ENCODE measurements around the gene BANP.
A peak's percentile ranks its signal among the peaks of the same experiment; 100 is the strongest.
"Not testable (repeated sequence)": the region's sequence is repeated elsewhere in the genome, so short reads cannot be mapped to it uniquely, and the experiment has no call there.

Gene BANP, protein sequence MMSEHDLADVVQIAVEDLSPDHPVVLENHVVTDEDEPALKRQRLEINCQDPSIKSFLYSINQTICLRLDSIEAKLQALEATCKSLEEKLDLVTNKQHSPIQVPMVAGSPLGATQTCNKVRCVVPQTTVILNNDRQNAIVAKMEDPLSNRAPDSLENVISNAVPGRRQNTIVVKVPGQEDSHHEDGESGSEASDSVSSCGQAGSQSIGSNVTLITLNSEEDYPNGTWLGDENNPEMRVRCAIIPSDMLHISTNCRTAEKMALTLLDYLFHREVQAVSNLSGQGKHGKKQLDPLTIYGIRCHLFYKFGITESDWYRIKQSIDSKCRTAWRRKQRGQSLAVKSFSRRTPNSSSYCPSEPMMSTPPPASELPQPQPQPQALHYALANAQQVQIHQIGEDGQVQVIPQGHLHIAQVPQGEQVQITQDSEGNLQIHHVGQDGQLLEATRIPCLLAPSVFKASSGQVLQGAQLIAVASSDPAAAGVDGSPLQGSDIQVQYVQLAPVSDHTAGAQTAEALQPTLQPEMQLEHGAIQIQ

DNA sequence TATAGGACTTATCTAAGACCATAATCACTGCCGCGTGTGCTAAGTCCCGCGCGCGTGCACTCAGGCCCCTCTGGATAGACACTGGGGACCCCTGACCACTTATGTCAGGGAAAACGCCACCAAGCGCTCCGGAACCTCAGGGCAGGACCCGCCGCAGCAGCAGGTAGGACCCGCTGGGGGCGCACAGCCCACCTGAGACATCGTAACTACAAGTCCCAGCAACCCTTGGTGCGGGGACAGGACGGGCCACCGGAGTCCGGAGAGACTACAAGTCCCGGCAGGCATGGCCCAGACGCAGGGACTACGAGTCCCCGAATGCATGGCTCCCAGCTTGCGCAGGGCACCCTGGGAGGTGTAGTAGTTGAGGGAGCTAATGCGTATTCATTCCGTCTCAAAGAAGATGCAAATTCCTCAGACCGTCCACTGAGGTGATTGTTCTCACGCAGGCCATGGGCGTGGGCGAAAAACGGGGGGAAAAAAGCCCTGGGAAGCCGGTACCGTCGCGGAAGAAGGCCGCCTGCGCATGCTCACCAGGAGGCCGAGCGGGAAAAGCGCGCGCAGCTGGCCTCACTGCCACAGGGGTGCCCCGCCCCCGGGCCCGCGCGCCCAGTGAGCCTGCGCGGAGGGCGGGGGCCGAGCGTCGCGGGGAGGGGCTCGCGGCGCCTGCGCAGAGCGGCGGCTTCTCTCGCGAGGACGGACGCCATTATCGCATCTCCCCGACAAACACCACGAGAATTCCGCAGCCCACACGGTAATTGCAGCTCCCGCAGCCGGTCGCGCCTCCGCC is at the start of gene BANP:
TSS of gene BANP (plus strand) at position 670 of the 787 bp plus-strand sequence. CDS start 23,682 bp downstream, outside the sequence.
- DNase-seq, result peak; percentile 97

DNA sequence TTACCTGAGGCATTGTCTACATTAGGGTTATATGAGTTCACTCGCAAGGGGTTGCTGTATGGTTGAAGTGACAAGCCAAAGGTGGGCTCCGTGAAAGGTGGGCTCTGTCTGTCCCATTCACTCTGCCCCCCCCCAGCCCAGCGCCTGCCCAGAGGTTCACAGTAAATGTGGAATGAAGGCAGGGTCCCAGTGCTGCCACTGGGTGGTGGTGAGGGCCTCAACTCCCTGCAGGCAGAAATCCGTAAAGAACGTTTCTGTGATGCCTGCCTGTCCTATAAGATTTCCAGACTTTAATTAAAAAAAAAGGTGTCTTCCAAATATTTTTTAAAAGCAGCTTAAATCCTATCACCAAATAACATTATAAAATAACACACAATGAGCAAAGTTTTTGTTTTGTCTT is 46.3 kb upstream of the BANP start:
- DNase-seq, result not testable (repeated sequence)

DNA sequence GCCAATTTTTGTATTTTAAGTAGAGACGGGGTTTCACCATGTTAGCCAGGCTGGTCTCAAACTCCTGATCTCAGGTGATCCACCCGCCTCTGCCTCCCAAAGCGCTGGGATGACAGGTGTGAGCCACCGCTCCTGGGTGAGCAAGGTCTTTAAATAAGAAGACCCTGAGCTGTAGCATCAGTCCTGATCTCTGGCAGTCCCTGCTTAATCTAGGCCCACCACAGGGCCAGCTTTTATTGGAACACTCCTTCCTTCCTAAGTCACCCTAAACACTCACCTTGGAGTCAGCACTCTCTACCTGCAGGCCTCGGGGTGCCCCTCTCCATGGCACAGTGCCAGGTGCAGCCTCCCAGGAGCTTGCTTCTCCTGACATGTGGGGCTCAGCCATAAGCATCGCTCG is 45.7 kb upstream of the BANP start:
- not testable (repeated sequence) for DNase-seq

DNA sequence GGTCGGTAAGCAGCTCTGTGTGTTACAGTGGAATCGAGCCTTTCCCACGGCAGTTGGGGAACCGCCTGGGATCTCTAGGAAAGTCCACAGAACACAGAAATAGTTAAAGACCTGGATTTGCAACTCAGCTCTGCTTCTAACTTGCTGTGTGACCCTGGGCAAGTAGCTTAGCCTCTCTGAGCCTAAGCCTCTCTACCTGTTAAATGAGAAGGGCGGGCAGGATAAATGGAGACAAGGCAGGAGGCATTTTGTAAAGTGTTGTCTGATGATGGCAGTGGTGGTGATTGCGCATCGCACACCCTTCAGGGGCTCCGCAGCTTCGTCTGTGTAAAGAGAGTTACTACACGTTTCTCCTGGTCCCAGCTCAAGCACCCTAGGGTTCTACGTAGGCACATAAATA is 43.1 kb upstream of the BANP start:
- not testable (repeated sequence) for DNase-seq

DNA sequence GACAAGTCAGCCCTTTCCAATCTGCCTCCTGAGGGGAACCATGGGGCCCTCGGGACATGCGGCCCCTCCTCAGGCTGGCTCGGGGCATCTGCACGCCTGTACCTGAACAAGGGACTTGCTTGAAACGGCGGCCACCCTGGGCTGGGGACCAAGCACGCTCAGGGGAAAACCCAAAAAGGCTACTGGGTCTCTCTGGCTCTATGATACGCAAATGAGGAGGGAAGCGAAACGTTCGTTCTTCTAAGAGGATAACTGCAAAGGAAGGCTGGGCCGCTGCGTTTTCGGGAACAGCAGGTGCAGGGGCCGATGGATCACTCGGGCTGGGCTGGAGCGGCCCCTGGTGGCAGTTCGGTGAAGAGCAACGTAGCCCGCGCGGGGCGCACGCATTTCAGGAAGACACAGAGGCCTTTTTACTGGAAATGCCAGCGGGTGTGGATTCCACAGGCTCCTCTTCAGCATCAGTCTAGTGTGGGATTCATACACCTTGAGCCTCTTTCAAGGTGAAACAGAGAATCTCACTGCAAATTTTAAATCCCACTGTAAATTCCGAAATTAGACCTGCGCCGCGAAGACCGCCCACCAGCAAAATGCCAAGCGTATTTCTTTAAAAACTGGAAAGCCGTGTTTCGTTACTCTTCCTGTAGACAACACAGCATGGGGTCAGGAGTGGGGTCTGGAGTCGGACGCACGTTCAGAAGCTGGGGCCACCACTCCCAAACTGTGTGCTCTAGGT is 41.9 kb upstream of the BANP start:
- peak; percentile 70 for DNase-seq

DNA sequence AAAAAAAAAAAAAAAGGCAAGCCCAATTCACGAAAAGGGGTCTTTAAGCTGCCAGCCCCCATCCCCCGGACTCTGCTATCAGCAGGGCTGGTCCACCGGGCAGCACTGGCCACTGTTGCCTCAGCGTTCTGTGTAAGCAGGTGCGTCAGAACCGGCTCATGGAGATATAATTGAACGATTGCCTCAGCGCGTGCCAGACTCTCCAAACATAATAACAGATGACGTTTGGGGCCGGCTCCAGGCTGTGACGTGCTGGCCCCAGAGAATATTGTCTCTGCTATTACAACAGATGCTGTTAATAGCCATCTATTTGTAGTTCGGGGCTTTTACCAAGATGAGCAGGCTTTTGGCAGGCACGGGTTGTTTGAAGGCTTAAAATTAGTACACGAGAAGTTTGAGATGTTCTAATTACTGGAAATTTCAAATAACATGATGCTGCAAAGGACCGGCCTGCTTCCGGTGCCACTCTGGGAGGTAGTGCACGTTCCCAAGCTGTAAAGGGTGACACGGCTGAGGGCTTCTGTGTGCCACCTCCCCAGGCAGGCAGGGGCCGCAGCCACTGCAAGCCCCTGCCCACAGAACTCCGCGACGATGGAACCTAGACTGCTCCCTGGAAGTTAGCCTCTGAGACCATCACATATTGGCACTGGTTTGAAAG is 40.0 kb upstream of the BANP start:
- DNase-seq, result peak; percentile 72

DNA sequence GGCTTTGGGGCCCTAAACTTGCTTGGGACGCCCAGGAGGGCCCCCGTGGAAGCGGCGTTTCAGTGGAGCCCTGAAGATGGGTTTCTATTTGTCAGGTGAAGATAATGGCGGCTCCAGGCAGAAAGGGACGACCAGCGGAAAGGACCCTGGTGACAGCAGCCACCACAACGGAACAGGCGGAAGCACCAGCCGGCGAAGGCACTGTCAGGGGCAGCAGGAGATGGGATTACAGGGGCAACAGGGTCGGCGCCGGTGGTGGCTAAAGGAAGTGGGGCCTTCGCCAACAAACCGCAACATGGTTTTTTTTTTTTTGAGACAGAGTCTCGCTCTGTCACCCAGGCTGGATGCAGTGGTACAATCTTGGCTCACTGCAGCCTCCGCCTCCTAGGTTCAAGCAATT is 38.5 kb upstream of the BANP start:
- DNase-seq, result not testable (repeated sequence)

DNA sequence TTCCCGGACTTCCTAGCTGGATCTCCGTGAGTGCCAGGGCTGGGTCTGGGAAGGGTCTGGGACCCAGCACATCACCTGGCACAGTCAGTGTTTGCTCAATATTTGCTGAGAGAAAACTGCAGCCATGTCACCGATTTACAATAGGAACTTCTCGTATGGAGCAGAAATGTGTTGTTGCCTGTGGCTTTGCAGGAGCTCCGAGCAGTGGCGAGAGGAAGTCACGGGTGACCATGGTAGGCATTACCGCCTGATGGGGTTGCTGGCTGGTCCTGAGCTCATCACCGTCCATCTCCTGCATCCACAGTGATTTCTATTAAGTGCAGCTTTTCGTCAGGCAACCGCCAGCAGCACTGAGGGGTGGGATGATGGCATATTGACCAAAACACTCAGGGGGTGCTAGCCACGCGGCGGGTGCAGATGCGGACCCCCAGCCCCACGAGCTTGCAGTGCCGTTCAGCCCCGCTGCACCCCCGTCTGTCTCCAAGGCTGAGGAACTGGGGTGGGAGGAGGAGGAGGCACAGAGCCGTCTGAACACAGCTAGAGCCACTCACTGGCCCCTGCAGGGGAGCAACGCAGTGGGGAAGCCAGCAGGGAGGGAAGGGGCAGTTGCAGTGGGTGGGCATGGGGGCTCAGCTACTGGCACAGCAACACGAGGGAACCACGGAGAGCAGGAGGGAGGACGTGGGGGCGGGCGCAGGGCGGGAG is 37.1 kb upstream of the BANP start:
- DNase-seq, result not testable (repeated sequence)

DNA sequence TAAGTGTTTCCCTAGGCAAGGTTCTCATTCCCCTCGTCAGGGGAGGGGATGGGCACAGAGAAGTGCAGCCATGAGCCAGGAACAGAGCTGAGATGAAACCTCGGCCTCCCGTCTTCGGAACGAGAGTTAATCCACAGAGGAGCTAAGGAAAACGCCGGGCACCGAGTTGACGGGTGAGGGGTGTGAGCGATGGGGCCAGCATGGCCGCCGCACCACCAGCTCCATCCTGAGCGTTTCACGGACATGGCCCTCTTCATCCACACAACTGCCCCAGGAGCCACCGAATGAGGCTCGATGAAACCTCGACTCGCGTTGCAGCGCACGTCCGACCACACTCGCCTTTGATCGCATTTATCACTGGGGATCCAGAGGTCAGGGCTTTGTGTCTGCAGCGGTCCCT is 36.4 kb upstream of the BANP start:
- no peak for DNase-seq

DNA sequence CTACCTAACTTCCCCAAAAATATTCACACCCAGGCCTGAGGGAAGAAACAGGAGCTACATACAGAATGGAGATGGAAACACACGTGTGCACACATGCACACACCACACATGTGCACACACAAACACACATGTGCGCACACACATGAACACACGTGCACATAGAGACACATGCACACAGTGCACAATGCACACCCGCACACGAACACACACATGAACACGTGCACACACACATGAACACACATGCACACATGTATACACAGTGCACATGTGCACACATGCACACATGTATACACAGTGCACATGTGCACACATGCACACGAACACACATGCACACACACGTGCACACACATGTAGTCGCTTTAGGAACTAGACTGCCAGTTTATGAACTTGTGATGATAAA is 33.7 kb upstream of the BANP start:
- DNase-seq, result no peak

DNA sequence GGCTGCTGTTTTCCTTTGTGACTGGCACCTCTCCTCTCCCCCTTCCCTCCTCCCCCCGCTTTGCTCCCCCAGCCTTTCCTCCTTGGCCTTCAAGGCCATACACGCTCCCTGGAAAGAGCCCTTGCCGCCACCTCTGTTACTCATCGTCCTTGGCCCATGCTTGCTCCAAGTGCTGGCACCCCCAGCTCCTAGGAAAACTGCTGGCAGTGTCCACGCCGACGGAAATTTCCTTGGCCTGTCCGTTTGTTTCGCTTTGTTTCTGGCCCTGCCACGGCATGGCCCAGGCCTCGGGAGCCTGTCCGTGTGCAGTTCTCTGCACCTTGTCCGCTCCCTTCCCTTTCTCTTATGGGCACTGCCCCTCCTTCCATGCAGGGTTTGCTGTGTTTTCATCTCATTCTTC is 32.9 kb upstream of the BANP start:
- DNase-seq, result no peak

DNA sequence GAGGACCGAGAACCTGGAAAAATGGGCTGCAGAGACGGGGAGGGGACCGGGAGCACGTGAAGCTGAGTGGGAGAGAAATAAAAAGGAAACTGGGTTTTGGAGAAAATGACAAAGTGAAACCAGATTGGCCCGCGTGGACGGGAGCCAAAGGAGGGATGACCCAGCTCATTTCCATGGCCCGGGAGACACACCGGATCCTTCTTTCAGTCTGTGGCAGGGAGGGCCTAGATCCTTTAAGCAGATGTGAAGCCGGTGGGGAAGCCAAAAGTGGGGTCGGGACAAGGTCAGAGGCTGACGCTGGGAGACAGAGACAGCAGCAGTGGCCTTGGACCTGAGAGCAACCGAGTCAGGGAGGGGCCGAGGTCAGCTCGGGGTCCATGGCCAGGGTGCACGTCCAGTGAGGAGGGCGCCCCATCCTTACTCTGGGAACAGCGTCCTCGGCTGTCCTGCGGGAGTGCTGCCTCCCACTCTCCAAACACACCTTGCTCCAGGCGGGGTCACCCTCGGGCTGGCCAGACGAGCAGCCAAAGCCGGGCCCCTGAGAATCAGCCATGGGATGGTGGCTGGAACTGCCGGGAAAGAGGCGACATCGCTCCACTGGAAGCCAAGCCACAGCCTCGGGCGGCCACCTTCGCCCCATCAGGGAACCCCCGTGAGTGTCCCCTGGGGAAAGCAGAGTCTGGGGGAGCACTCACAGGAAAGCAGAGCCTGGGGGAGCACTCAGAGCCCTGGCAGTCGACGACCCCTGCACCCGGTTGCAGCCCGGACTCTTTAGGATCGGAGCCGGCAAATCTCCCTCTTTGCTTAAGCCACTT is 32.2 kb upstream of the BANP start:
- no peak for DNase-seq

DNA sequence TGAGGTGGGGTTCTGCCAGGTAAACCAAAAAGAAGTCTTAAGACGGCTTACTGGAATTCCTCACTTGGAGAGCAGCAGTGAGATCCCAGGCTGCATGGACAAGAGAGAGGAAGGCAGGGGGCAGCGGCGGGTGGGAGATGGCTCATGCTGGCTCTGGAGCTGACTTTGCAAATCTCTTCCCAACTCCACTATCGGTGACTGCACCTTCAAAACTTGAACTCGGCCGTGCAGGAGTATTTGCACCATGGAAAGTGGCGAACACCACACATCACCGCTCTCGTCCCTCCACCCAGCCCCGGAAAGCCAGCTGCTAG is 31.6 kb upstream of the BANP start:
- no peak for DNase-seq

DNA sequence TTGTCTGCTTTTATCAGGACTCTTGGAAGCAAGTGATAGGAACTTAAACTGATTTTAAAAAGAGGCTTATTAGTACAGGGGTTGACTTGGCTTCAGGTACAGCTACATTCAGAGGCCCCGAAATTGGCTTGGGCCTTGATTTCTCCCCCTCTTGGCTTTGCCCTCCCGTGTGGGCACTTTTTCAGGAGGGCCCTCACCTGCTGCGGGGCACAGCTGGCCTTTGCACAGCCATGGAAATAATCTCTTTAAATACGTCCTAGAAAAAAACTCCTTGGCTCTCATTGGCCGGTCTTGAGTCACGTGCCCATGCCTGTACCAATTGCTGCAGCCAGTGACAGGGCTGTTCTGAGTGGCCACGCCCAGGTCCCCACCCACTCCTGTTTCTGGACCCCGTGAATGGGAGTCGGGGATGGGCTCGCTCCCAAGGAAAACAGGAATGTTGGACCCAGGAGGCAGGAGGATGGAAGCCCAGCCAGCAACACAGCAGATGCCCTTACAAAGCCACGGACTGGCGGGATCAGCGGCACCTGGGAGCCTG is 29.9 kb upstream of the BANP start:
- DNase-seq, result no peak

DNA sequence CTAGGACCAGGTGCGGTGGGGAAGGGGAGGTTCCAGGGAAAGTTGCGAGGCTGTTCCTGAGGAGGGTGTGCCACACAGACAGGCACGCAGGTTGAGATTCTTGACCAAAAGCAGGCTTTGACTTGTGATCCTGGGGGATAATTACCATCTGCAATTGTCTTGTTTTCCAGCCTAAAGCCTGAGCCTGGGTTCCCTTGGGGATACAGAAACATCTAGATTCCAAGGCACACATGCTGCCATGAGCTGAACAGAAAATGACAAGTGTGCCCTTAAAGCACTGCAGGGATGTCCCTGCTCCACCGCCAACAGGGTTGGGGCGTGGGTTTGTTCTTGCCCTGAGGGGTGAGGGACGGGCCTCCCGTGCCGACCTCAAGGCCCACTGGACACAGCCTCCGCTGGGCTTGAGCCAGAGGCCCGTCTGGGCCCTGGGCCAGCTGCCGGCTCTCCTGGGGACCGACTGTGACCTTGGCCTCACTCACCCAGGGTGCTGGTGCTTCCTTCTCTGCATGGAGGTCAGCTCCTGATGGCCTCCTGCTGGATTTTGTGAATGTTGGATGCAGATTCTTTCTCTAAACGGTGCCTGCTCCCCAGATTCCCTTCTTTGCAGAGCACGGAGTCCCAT is 28.9 kb upstream of the BANP start:
- no peak for DNase-seq

DNA sequence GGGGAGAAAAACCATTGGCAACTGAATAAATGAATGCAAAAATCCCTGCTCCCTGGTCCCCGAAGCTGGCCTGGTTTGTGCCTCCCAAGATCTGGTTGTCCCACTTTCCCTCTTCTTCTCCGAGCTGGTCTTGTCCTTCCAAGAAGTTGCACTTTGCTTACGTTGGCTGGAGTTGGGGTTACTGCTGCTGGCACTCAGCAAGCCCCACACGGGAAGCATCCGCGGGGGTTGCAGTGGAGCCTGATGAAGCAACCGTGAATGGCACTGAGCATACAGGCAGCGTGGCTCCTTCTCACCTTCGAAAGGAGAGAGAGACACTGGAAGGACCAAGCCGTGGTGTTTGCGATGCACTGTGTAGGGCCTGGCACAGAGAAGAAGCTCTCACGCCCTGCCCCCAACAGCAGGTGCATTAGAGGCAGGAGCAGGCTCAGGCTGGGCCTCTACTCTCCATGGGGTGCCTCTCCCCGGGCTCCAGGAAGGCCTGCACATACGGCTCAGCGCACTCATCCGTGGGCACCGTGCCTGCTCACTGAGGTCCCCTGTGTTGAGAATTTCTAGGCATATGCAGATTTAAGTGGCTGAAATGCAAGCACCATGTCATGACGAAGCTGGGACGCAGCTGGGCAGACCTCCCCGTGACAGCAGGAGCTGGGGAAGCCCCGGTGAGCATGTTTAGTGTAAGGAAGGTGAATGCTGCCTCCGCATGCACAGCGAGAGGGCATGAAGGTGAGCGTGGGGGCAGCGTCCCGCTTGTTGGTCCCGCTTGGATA is 27.0 kb upstream of the BANP start:
- peak; percentile 91 for DNase-seq

DNA sequence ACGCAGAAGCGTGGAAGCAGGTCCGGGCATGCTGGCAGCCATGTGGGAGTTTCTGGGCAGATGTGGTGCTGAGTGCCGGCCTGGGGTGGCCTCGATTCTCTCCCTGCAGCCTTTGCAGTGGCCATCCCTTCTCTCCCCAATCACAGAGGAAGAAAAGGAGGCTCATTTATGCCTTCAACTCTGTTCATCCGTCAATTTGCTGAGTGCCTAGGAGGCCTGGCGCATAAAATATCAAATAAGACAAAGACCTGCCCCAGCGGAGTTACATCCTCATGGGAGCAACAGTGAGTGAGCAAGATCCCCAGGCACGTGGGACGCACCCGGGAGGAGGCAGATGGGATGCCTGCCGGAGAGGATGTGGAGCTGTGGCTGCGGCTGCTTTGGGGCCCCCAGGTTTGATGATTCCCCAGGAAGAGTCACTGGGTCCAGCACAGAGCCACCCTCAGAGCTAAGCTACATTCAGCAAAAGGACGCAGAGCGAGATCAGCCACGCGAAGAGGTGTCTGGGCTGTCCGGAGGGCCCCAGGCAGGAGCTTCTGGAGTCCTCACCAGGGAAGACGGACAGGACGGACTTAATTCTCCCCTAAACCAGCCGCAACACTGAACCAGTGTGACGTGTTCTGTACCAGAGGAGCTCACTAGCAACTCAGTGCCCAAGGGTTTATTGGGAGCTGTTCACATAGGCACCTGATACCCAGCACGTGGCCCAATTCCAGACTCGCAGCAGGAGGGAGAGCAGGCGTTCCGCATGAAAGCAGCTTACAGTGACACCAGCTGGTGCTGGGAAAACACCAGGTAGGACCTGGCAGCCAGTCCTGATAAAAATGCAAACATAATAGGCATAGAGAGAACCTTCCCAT is 26.2 kb upstream of the BANP start:
- peak; percentile 92 for DNase-seq
